IPS-20b (cell line): ENCODE data around the gene RAP1A.

Experiments used
- H3K27ac ChIP-seq: one replicate; pipeline ENCODE4 v1.5.1; 2013; ENCODE audit warnings: low read length
- H3K27me3 ChIP-seq: 2 replicates; pipeline ENCODE4 v1.6.1; 2013; ENCODE audit warnings: mild to moderate bottlenecking, low read length, inconsistent platforms; ENCODE audit not compliant: insufficient read depth
- H3K36me3 ChIP-seq: 2 replicates; pipeline ENCODE4 v1.6.1; 2013; ENCODE audit warnings: low read depth, mild to moderate bottlenecking, inconsistent platforms, low read length, moderate library complexity; ENCODE audit not compliant: insufficient read depth
- H3K4me1 ChIP-seq: 2 replicates; pipeline ENCODE4 v1.6.1; 2013; ENCODE audit warnings: mild to moderate bottlenecking, control low read depth, inconsistent platforms, low read length, moderate library complexity; ENCODE audit not compliant: insufficient read depth
- H3K4me3 ChIP-seq: 2 replicates; pipeline ENCODE4 v1.5.1; 2013; ENCODE audit warnings: mild to moderate bottlenecking, low read length, inconsistent platforms
- H3K9ac ChIP-seq: 2 replicates; pipeline ENCODE4 v1.6.1; 2013; ENCODE audit warnings: low read depth, mild to moderate bottlenecking, inconsistent platforms, low read length, moderate library complexity
- H3K9me3 ChIP-seq: 2 replicates; pipeline ENCODE4 v1.6.1; 2013; ENCODE audit warnings: mild to moderate bottlenecking, low read depth, low read length, inconsistent platforms; ENCODE audit not compliant: insufficient read depth

RAP1A gene

DNA sequence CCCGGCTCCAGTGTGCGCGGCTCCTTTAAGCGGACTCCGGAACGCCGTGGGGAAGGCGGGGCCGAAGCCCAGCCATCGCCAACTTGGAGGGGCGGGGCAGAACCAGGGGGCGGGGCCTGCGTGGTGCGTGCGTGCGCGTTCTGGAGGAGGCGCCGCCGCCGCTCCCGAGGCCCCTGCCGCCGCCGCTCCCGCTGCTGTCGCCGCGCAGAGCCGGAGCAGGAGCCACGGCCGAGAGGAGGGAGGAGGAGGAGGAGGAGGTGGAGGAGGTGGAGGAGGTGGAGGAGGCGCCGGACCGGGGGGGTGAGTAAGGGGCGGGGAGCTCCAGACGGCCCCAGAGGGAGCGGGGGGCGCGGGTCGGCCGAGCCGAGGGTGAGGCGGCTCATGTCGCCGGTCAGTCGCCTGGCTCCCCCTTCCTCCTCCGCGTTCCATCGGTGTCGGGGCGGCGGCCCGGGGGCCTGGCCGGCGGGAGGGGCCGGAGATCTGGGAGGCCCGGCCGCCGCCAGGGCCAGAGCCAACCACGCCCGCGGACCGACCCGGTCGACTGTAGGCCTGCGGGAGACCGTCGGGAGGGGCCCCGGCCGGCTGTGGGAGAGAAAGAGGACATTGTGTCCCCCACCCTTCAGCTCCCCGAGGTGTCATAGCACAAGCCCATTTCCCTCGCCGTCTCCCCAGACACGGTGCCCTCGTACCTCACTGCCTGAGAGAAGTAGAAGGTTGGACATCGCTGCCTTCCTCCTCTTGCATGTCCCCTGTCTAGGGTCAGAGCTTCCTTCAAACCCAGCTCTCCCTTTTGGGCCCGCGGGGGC is at the start of gene RAP1A:
Gene RAP1A (plus strand): TSS at position 155 of the 806 bp plus-strand sequence. CDS start 71,572 bp downstream, outside the sequence.
- Histone ChIP-seq H3K27me3 (no peaks in the 10 kb centered on the region), H3K9ac (peak within 1 kb of the TSS; percentile 75; the same call in 1 of the 2 replicates), H3K4me3 (peak within 1 kb of the TSS; percentile 88), H3K9me3 (no peaks in the 10 kb centered on the region), H3K36me3 (no peaks in the 10 kb centered on the region), H3K27ac (no peak within 1 kb of the TSS), H3K4me1 (peaks cover 4% of the 10 kb centered on the region; the same call in 1 of the 2 replicates)

GRCh38 chr1:111569913-111570312 is 49.7 kb upstream of the RAP1A start:
- Histone ChIP-seq H3K4me1 (peaks cover 7% of the 10 kb centered on the region; the same call in 1 of the 2 replicates), H3K27me3 (no peaks in the 10 kb centered on the region), H3K4me3 (no peak overlapping the region), H3K36me3 (no peaks in the 10 kb centered on the region), H3K9me3 (no peaks in the 10 kb centered on the region), H3K9ac (no peak overlapping the region), H3K27ac (no peak overlapping the region)

DNA sequence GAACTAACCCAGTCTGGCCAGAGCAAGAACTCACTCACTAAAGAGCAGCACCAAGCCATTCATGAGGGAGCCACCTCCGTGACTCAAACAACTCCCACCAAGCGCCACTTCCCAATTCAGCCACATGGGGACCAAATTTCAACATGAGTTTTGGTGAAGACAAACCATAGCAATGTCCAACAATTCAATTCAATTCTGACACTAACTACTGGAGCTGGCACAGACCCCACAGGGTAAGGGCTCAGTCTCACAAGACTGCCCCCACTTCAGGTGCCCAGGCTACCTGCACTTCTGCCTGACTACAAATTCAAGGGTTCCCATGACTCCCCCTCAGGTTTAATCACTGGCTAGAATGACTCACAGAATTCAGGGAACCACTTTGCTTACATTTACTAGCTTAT is 48.8 kb upstream of the RAP1A start:
- Histone ChIP-seq H3K4me3 (no peak overlapping the region), H3K9me3 (no peaks in the 10 kb centered on the region), H3K4me1 (peaks cover 7% of the 10 kb centered on the region; the same call in 1 of the 2 replicates), H3K36me3 (no peaks in the 10 kb centered on the region), H3K9ac (no peak overlapping the region), H3K27me3 (no peaks in the 10 kb centered on the region), H3K27ac (no peak overlapping the region)

GRCh38 chr1:111571239-111571638 is 48.4 kb upstream of the RAP1A start:
- Histone ChIP-seq H3K9me3 (no peaks in the 10 kb centered on the region), H3K36me3 (no peaks in the 10 kb centered on the region), H3K9ac (no peak overlapping the region)

DNA sequence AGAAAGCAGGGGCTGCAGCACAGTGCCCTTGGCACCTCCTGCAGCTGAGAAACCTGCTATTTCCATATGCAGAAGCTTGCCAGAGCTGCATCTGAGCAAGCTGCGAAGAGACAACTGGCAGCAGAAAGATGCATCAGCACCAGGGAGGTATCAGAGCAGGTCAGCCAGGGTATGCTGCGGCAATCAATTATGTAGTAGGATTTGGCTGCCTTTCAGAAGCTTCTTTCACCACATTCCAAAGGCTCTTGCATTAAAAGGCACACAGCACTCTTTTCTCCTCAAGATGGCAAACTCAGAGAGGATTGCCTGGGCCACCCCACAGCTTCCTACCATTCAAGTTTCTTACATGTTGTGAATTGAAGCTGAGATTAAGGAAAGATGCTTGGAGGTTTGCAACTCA is 47.6 kb upstream of the RAP1A start:
- Histone ChIP-seq H3K9ac (no peak overlapping the region), H3K27ac (no peak overlapping the region), H3K4me3 (no peak overlapping the region), H3K9me3 (no peaks in the 10 kb centered on the region), H3K27me3 (no peaks in the 10 kb centered on the region), H3K36me3 (no peaks in the 10 kb centered on the region), H3K4me1 (peaks cover 7% of the 10 kb centered on the region; the same call in 1 of the 2 replicates)

More at GRCh38 chr1:111571239-111571638, 48.4 kb upstream of the RAP1A start:
- H3K27ac ChIP-seq = no peak overlapping the region
- H3K27me3 ChIP-seq = no peaks in the 10 kb centered on the region
- peaks cover 7% of the 10 kb centered on the region; the same call in 1 of the 2 replicates for H3K4me1 ChIP-seq
- no peak overlapping the region for H3K4me3 ChIP-seq

- no peaks in the 10 kb centered on the region for H3K36me3 ChIP-seq
- peaks cover 7% of the 10 kb centered on the region; the same call in 1 of the 2 replicates for H3K4me1 ChIP-seq
- H3K9ac ChIP-seq = no peak overlapping the region
- H3K9me3 ChIP-seq = no peaks in the 10 kb centered on the region
- H3K27ac ChIP-seq = no peak overlapping the region
- no peaks in the 10 kb centered on the region for H3K27me3 ChIP-seq
- H3K4me3 ChIP-seq = no peak overlapping the region
These were observed 43.0 kb upstream of the RAP1A start for GRCh38 chr1:111576547-111576946.

- no peaks in the 10 kb centered on the region for H3K9me3 ChIP-seq
These were observed 41.8 kb upstream of the RAP1A start for GRCh38 chr1:111577814-111578213.

GRCh38 chr1:111581166-111581565 is 38.4 kb upstream of the RAP1A start:
- H3K27me3 ChIP-seq = no peaks in the 10 kb centered on the region; the same call in 1 of the 2 replicates

More at GRCh38 chr1:111577814-111578213, 41.8 kb upstream of the RAP1A start:
- no peak overlapping the region for H3K9ac ChIP-seq
- no peaks in the 10 kb centered on the region for H3K4me1 ChIP-seq
- no peaks in the 10 kb centered on the region for H3K36me3 ChIP-seq
- H3K27ac ChIP-seq = no peak overlapping the region
- no peak overlapping the region for H3K4me3 ChIP-seq
- H3K27me3 ChIP-seq = no peaks in the 10 kb centered on the region

GRCh38 chr1:111582016-111582415 is 37.6 kb upstream of the RAP1A start:
- Histone ChIP-seq H3K4me3 (no peak overlapping the region), H3K27me3 (no peaks in the 10 kb centered on the region; the same call in 1 of the 2 replicates), H3K36me3 (no peaks in the 10 kb centered on the region), H3K9ac (no peak overlapping the region), H3K4me1 (no peaks in the 10 kb centered on the region), H3K9me3 (no peaks in the 10 kb centered on the region), H3K27ac (no peak overlapping the region)

More at GRCh38 chr1:111581166-111581565, 38.4 kb upstream of the RAP1A start:
- Histone ChIP-seq H3K36me3 (no peaks in the 10 kb centered on the region), H3K4me3 (no peak overlapping the region), H3K9ac (no peak overlapping the region), H3K9me3 (no peaks in the 10 kb centered on the region), H3K27ac (no peak overlapping the region), H3K4me1 (no peaks in the 10 kb centered on the region)

DNA sequence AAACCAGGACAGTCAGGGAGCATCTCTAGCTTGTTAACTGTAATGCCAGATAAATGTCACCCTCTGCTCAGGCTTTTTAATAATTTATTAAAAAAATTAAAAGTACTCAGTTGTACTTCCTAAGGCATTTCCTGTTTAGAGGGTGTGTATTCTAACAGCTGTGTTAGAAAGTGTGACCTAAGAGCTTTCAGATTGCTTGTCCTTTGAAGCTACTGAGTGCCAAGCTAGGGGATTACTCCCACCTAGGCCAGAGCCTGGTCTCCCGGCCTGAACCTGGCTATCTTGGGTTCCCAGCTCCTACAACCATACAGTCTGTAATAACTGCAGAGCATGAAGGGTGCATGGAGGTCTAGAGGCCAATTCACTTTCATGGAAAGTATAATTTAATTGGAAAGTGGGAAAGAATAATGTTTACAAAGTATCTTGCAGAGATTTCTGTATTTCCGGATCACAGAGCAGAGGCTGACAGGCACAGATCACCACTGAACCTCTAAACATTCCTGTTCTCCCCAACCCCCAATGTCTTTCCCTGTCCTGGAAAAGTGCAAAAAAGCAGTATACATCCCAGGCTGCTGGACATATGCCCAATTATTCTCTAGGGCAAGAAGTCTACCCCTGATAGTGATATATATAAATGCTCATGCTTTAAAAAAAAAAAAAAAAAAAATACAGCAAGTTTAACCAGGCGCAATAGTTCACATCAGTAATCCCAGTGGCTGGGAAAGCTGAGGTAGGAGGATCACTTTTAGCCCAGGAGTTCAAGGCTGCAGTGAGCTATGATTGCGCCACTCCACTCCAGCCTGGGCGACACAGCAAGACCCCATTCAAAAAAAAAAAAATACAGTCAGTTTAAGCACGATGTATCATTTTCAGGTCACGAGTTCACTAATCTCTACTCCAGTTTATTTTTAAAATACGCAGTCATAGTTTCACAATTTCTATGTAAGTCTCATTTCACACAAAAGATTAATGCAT is 36.7 kb upstream of the RAP1A start:
- Histone ChIP-seq H3K9ac (no peak overlapping the region), H3K36me3 (no peaks in the 10 kb centered on the region), H3K9me3 (no peaks in the 10 kb centered on the region), H3K27ac (no peak overlapping the region), H3K27me3 (no peaks in the 10 kb centered on the region; the same call in 1 of the 2 replicates), H3K4me1 (no peaks in the 10 kb centered on the region), H3K4me3 (no peak overlapping the region)

GRCh38 chr1:111585447-111586086 is 34.0 kb upstream of the RAP1A start:
- Histone ChIP-seq H3K36me3 (no peaks in the 10 kb centered on the region), H3K4me1 (no peaks in the 10 kb centered on the region), H3K9me3 (no peaks in the 10 kb centered on the region), H3K27me3 (no peaks in the 10 kb centered on the region; the same call in 1 of the 2 replicates), H3K9ac (no peak overlapping the region), H3K4me3 (no peak overlapping the region), H3K27ac (no peak overlapping the region)
